ENCODE results near the gene SEMA5B. TPM values are rescaled to one million over a fixed set of nuclear protein-coding genes. Genes with fewer than 3 reads are reported as not detected.

SEMA5B gene
- total RNA-seq, 1 experiment from 2014 or later: 0.04 TPM

DNA sequence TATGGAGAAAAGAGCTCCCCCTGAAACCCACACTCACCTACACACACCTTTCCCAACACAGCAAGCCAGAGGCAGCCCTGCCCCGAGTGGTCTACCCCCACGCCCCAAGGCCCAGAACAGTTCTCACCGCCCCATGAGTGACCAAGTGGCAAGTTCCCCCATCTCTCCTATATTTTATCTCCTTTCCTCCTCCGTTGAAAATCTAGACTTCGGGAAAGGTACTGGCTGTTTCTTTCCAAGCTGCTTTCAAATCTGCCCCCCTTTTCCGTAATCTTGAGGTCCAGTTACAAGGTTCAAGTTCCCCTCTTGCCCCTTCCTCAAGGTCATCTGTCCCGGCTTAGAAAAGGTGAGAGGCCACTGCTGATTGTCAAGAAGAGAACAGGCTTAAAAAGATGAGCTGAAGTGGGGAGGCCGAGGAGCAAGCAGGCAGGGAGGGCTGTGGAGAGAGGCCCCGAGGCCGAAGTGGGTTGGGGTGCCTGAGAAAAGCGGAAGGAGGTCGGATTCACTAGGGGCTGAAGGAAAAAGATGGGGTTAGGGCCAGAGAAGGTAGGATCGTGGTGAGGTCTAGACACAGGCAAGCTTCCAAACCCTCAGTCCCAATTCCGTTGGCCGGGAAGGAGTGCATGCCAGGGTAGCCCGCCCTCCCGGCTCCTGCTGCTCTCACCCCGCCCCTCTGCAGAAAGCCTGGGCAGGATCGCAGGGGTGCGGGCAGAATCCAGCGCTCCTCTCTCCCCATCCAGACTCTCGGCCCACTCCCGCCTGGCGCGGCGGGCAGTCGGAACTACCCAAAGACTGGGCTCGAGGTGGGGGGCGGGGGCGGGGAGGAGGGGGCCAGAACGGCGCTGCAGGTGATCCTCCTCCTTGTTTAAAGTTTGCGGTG, 1.7 kb downstream of the SEMA5B start:
- no peak overlapping the region for H2AFZ ChIP-seq (ENCODE audit: low read length)
- no peaks in the 10 kb centered on the region for H3K9me3 ChIP-seq (ENCODE audit: low read length)
- intact Hi-C loops (cut with micrococcal nuclease): loop anchor here (5.0 to 10.0 kb wide), 2 partner anchors 331 to 1479 kb away; partner anchors contain the start of gene POLQ
- ChIA-PET POLR2A (ENCODE audit: unreplicated experiment) (no interaction called here), CTCF (no interaction called here)
- DNase-seq (no peak), ATAC-seq (no peak)
- H3K27ac ChIP-seq (ENCODE audit: low read length): no peak overlapping the region
- H3K4me1 ChIP-seq (ENCODE audit: insufficient read depth, low read length): peaks cover 17% of the 10 kb centered on the region
- H3K4me2 ChIP-seq (ENCODE audit: low read length): no peak overlapping the region
- TF ChIP-seq EZH2phosphoT487 (IDR thresholded peaks at IDR 0.05; ENCODE audit: borderline replicate concordance, low read length): no peak
- TF ChIP-seq EZH2 (IDR thresholded peaks at IDR 0.05; ENCODE audit: low read length, unreplicated experiment): no peak
- no peak for TF ChIP-seq CTCF (conservative IDR thresholded peaks at IDR 0.05; ENCODE audit: low read depth, low read length)
- BruUV-seq (replicated peaks): no TSS peak
- no peaks in the 10 kb centered on the region for H3K9me2 ChIP-seq (replicated peaks; ENCODE audit: low read length)
- H3K9ac ChIP-seq (ENCODE audit: low read length): no peak overlapping the region
- no peaks in the 10 kb centered on the region for H3K79me2 ChIP-seq (ENCODE audit: low read length)
- peaks cover 96% of the 10 kb centered on the region for H3K27me3 ChIP-seq (ENCODE audit: low read length)
- H3K36me3 ChIP-seq (ENCODE audit: low read depth, low read length): no peaks in the 10 kb centered on the region
- H3F3A ChIP-seq (ENCODE audit: low read length, unreplicated experiment): no peaks in the 10 kb centered on the region
- no peaks in the 10 kb centered on the region for H4K20me1 ChIP-seq (ENCODE audit: low read length)
- no peak overlapping the region for H3K4me3 ChIP-seq (ENCODE audit: low read length)

- DNase-seq (no peak), ATAC-seq (no peak)
- POLR2A ChIA-PET (ENCODE audit: unreplicated experiment): no interaction called here
- Histone ChIP-seq H3K4me1 (ENCODE audit: insufficient read depth, low read length) (peaks cover 17% of the 10 kb centered on the region), H3F3A (ENCODE audit: low read length, unreplicated experiment) (no peaks in the 10 kb centered on the region), H3K9me3 (ENCODE audit: low read length) (no peaks in the 10 kb centered on the region), H2AFZ (ENCODE audit: low read length) (no peak overlapping the region), H3K4me2 (ENCODE audit: low read length) (no peak overlapping the region), H3K27me3 (ENCODE audit: low read length) (peaks cover 96% of the 10 kb centered on the region), H3K9me2 (replicated peaks; ENCODE audit: low read length) (no peaks in the 10 kb centered on the region), H3K9ac (ENCODE audit: low read length) (no peak overlapping the region), H4K20me1 (ENCODE audit: low read length) (no peaks in the 10 kb centered on the region), H3K27ac (ENCODE audit: low read length) (no peak overlapping the region), H3K4me3 (ENCODE audit: low read length) (no peak overlapping the region), H3K36me3 (ENCODE audit: low read depth, low read length) (no peaks in the 10 kb centered on the region), H3K79me2 (ENCODE audit: low read length) (no peaks in the 10 kb centered on the region)
- intact Hi-C loops (cut with micrococcal nuclease): loop anchor here (10.0 kb wide), 1 partner anchor 329 kb away; no protein-coding TSS in a partner anchor
- BruUV-seq (replicated peaks): no TSS peak
- CTCF ChIA-PET: no interaction called here
- TF ChIP-seq EZH2 (IDR thresholded peaks at IDR 0.05; ENCODE audit: low read length, unreplicated experiment) (no peak), CTCF (conservative IDR thresholded peaks at IDR 0.05; ENCODE audit: low read depth, low read length) (no peak), EZH2phosphoT487 (IDR thresholded peaks at IDR 0.05; ENCODE audit: borderline replicate concordance, low read length) (no peak)
These were observed 3.5 kb downstream of the SEMA5B start for GRCh38 chr3:123024056-123024455.

- Histone ChIP-seq H4K20me1 (ENCODE audit: low read length) (no peaks in the 10 kb centered on the region), H3K27ac (ENCODE audit: low read length) (no peak overlapping the region), H3K9me2 (replicated peaks; ENCODE audit: low read length) (no peaks in the 10 kb centered on the region), H2AFZ (ENCODE audit: low read length) (no peak overlapping the region), H3K9ac (ENCODE audit: low read length) (no peak overlapping the region), H3K4me2 (ENCODE audit: low read length) (no peak overlapping the region), H3K79me2 (ENCODE audit: low read length) (no peaks in the 10 kb centered on the region), H3K9me3 (ENCODE audit: low read length) (no peaks in the 10 kb centered on the region), H3K4me1 (ENCODE audit: insufficient read depth, low read length) (peaks cover 3% of the 10 kb centered on the region), H3K27me3 (ENCODE audit: low read length) (peaks cover 98% of the 10 kb centered on the region), H3F3A (ENCODE audit: low read length, unreplicated experiment) (no peaks in the 10 kb centered on the region), H3K4me3 (ENCODE audit: low read length) (no peak overlapping the region), H3K36me3 (ENCODE audit: low read depth, low read length) (no peaks in the 10 kb centered on the region)
- BruUV-seq (replicated peaks): no TSS peak
- intact Hi-C loops (cut with micrococcal nuclease): loop anchor here (10.0 kb wide), 1 partner anchor 327 kb away; no protein-coding TSS in a partner anchor
- no peak for TF ChIP-seq EZH2 (IDR thresholded peaks at IDR 0.05; ENCODE audit: low read length, unreplicated experiment)
- no peak for TF ChIP-seq CTCF (conservative IDR thresholded peaks at IDR 0.05; ENCODE audit: low read depth, low read length)
- TF ChIP-seq EZH2phosphoT487 (IDR thresholded peaks at IDR 0.05; ENCODE audit: borderline replicate concordance, low read length): no peak
- CTCF ChIA-PET: no interaction called here
- ATAC-seq: no peak
- POLR2A ChIA-PET (ENCODE audit: unreplicated experiment): no interaction called here
- DNase-seq: no peak
These were observed 5.5 kb downstream of the SEMA5B start for GRCh38 chr3:123021996-123022510.

Data from PC-3 (cell line).